Body of pancreas (tissue), 4 donors: ENCODE measurements around the gene MED12L.

Source experiments
- POLR2A ChIP-seq, 3 donors: fragments of 450-650 bp; IDR thresholded peaks; one replicate each; pipeline ENCODE4 v1.6.1; 2016; ENCODE audit warnings: antibody characterized with exemption in 3 of 3, mild to moderate bottlenecking in 2 of 3
- TF ChIP-seq, protein P1 (sequence below), 7 experiments: fragments of 450-650 bp in 4 of 7; fragments of 200-600 bp in 3 of 7; sonication (generic) in 3 of 7; IDR thresholded peaks; one replicate each; pipeline ENCODE4 v1.5.1; 2016 to 2019; ENCODE audit warnings: antibody characterized with exemption in 7 of 7

DNA sequence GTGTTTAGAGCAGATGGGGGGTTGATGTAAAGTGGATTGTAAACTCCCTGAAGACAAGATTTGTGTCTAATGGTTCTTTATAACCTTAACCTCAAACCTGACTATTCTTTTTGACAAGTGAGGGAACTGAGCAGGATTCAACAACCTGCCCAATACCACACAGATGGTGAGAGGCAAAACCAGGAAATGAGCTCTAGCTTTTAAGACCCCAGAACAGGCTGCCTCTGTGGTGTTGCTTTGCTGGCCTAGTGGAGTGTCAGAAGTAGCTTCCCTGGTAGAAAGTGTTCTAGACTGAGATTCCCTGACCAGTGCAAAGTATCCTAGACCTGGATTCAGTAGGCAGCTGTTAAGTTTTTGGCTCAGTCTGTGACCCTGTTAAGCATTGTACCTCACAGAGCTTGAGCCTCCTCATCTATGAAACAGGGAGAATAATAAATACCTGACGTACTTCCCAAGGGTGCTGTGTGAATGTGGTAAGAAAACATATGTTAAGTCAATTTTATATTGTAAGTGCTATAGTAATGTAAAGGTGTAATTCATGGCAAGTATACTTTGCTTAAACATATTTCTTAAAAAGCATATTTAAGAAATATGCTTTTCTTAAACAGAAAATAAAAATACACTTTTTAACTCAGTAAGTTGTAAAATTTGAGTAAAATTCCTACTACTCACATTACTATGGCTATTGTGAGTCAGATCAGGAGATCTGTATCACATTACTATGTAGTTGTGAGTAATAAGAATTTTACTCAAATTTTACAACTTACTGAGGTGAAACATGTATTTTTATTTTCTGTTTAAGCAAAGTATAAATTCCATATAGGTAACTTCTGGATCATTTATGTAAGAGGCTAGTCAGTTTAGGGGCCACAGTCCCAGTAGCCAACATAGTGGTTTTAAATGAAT lies 222.4 kb downstream of the MED12L start:
- TF ChIP-seq, protein P1, sequence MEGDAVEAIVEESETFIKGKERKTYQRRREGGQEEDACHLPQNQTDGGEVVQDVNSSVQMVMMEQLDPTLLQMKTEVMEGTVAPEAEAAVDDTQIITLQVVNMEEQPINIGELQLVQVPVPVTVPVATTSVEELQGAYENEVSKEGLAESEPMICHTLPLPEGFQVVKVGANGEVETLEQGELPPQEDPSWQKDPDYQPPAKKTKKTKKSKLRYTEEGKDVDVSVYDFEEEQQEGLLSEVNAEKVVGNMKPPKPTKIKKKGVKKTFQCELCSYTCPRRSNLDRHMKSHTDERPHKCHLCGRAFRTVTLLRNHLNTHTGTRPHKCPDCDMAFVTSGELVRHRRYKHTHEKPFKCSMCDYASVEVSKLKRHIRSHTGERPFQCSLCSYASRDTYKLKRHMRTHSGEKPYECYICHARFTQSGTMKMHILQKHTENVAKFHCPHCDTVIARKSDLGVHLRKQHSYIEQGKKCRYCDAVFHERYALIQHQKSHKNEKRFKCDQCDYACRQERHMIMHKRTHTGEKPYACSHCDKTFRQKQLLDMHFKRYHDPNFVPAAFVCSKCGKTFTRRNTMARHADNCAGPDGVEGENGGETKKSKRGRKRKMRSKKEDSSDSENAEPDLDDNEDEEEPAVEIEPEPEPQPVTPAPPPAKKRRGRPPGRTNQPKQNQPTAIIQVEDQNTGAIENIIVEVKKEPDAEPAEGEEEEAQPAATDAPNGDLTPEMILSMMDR (IDR thresholded peaks at IDR 0.05), result no peak
- no peak for TF ChIP-seq POLR2A (IDR thresholded peaks at IDR 0.05)
